Stomach (tissue), 9 donors: Measurements from ENCODE around the gene PEAK1. TPM values are rescaled to one million over a fixed set of nuclear protein-coding genes. Genes with fewer than 3 reads are reported as not detected.

ENCODE experiments used
- DNase-seq, 2 donors: peaks; one replicate each; pipeline versions ENCODE4 v3.0.0 to v3.0.0-alpha.2; 2013 to 2019
- H3K27ac ChIP-seq, 5 donors: fragments of 200-600 bp in 4 of 5; sonication (generic) in 4 of 5; one replicate each; pipeline ENCODE4 v1.5.1; 2013 to 2019; ENCODE audit warnings: mild to moderate bottlenecking in 1 of 5, moderate library complexity in 1 of 5
- H3K27me3 ChIP-seq, 3 donors: fragments of 200-600 bp; sonication (generic); one replicate each; pipeline ENCODE4 v1.5.1; 2017 to 2019; ENCODE audit warnings: mixed run types in 1 of 3
- H3K36me3 ChIP-seq, 4 donors: fragments of 200-600 bp; sonication (generic); 1 replicate in 3 of 4; 2 replicates in 1 of 4; pipeline ENCODE4 v1.5.1; 2016 to 2019
- H3K4me1 ChIP-seq, 4 donors: fragments of 200-600 bp; sonication (generic); one replicate each; pipeline ENCODE4 v1.5.1; 2016 to 2019
- H3K4me3 ChIP-seq, 4 donors: fragments of 200-600 bp; sonication (generic) in 3 of 4; one replicate each; pipeline ENCODE4 v1.5.1; 2016 to 2019; ENCODE audit warnings: mild to moderate bottlenecking in 1 of 4
- H3K9me3 ChIP-seq, 4 donors: fragments of 200-600 bp; sonication (generic); one replicate each; pipeline ENCODE4 v1.5.1; 2016 to 2019
- CTCF ChIP-seq, 7 experiments: fragments of 450-650 bp in 4 of 7; fragments of 200-600 bp in 3 of 7; sonication (generic) in 3 of 7; IDR thresholded peaks; one replicate each; pipeline ENCODE4 v1.5.1; 2016 to 2019; ENCODE audit warnings: antibody characterized with exemption in 7 of 7, control low read depth in 2 of 7, mild to moderate bottlenecking in 1 of 7
- EP300 ChIP-seq: sonication (generic); formaldehyde crosslinking; IDR thresholded peaks from one replicate; pipeline ENCODE4 v1.6.1; 2017; ENCODE audit warnings: antibody characterized with exemption
- POLR2A ChIP-seq, 4 donors: fragments of 450-650 bp; IDR thresholded peaks; one replicate each; pipeline ENCODE4 v1.6.1; 2016; ENCODE audit warnings: antibody characterized with exemption in 4 of 4, control low read depth in 2 of 4, mild to moderate bottlenecking in 1 of 4, moderate library complexity in 1 of 4
- POLR2AphosphoS5 ChIP-seq, 3 donors: sonication (generic); formaldehyde crosslinking; IDR thresholded peaks; one replicate each; pipeline ENCODE4 v1.6.1; 2016; ENCODE audit warnings: antibody characterized with exemption in 3 of 3
- WGBS, 5 donors: extraction: QIAGEN DNeasy Blood & Tissue Kit in 3 of 5; methylation state at CpG; one replicate each; pipeline versions ENCODE4 v1.1.5 to v1.1.7; 2013 to 2018; 5-methylcytosine and 5-hydroxymethylcytosine counted together
- intact Hi-C: fragments of 100-400 bp; cut with DNase I; formaldehyde crosslinking; loops from one replicate; pipeline ENCODE4 v1.15.1; 2023; ENCODE audit warnings: low total_unique reads
- polyA plus RNA-seq, 3 donors: library from polyadenylated mRNA; stranded (reverse); fragments of 200-250 nt; gene quantifications; one replicate each; pipeline ENCODE4 v1.2.3, GENCODE V29; 2013
- total RNA-seq, 5 donors: library from RNA; depleted of rRNA; stranded (reverse); fragments of >200 nt; gene quantifications; one replicate each; pipeline versions ENCODE4 v1.1.0 to v1.2.3, GENCODE V29; 2014 to 2016
- donor health status: healthy with polysubstance abuse.
- donor health status: Bipolar disorder and iron deficiency.
- donor health status: healthy.

The PEAK1 gene
- total and polyA plus RNA-seq, 8 donors = 1.7 to 72.5 (median 19.4) TPM

DNA sequence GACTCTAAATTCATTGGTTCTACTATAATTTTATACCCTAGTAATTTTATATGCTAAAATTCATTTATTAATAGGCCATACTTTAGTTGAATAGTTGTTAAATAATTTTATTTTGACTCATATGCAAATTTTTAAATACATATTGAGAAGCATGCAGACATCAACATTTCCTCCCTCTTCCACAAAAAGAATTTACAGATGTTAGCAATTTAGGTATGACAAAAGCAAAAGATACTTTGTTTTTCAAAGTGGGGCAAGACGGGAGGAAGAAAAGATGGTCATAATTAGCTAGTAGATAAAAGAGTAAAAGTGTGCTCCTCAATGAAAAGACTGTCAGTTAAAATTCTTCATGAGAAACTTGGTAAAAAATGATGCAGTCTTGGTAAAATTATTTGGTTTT lies 200.1 kb downstream of the PEAK1 start:
- intact Hi-C loops = no loop called here
- H3K27me3 ChIP-seq = no peaks in the 10 kb centered on the region
- no peaks in the 10 kb centered on the region for H3K36me3 ChIP-seq
- no peak for TF ChIP-seq CTCF (IDR thresholded peaks at IDR 0.05)
- TF ChIP-seq POLR2AphosphoS5 (IDR thresholded peaks at IDR 0.05) = no peak
- TF ChIP-seq POLR2A (IDR thresholded peaks at IDR 0.05) = no peak
- no peak for TF ChIP-seq EP300
- DNase-seq = no peak
- H3K9me3 ChIP-seq = no peaks in the 10 kb centered on the region
- H3K4me1 ChIP-seq = peaks cover 0 to 7% (median 3%) of the 10 kb centered on the region in 4 donors
- WGBS, 5 donors = 79 to 98% (median 96%) methylated on average over 1 of the region's 1 CpG
- H3K27ac ChIP-seq = no peak overlapping the region
- no peak overlapping the region for H3K4me3 ChIP-seq

DNA sequence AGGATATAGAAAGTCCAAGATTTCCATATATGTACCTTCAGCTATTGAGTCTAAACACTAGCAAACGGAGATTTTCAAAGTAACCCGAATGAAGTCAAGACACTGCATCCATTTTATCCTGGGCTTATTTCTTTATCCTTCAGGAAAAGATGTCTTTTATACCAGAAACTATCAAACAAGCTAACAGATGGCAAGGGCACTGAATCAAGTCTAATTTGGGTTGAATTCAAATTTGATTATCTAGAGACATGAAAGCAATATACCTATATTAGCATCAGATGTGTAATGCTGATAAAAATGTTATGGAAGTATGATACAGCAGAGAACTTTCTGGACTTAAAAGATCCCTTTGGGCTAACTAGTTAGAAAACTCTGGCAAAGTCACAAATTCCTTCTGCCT lies 210.7 kb downstream of the PEAK1 start:
- Histone ChIP-seq H3K4me1 (no peaks in the 10 kb centered on the region), H3K9me3 (no peaks in the 10 kb centered on the region), H3K27ac (no peak overlapping the region), H3K4me3 (no peak overlapping the region), H3K36me3 (peaks cover 0 to 5% (median 0%) of the 10 kb centered on the region in 4 donors), H3K27me3 (no peaks in the 10 kb centered on the region)
- intact Hi-C loops = no loop called here
- 90 to 94% (median 93%) methylated on average over 2 of the region's 2 CpGs for WGBS, 5 donors
- TF ChIP-seq POLR2AphosphoS5 (IDR thresholded peaks at IDR 0.05) (no peak), CTCF (IDR thresholded peaks at IDR 0.05) (no peak), POLR2A (IDR thresholded peaks at IDR 0.05) (no peak), EP300 (no peak)
- no peak for DNase-seq

DNA sequence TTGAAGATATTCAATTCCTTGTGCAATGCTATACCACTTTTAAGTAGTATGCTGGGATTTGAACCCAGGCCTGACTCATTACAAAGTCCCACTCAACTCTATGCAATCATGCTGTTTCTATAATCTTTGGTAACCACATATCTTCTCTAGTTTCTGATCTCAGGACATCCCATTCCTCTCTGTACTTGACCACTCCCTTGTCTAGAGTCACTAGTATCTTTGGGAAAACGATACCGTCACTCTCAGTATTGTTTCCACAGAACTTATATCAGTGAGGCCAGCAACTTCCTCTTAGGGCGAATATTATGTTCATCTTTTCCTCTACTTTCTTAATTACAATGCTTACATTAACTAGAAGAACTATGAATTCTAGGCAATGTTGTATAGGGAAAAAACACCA lies 211.7 kb downstream of the PEAK1 start:
- DNase-seq = no peak
- Histone ChIP-seq H3K27me3 (no peaks in the 10 kb centered on the region), H3K4me1 (no peaks in the 10 kb centered on the region), H3K9me3 (no peaks in the 10 kb centered on the region), H3K27ac (no peak overlapping the region), H3K4me3 (no peak overlapping the region), H3K36me3 (peaks cover 0 to 5% (median 0%) of the 10 kb centered on the region in 4 donors)
- intact Hi-C loops = no loop called here
- TF ChIP-seq CTCF (IDR thresholded peaks at IDR 0.05) (no peak), EP300 (no peak), POLR2A (IDR thresholded peaks at IDR 0.05) (no peak), POLR2AphosphoS5 (IDR thresholded peaks at IDR 0.05) (no peak)
- 78 to 90% (median 87%) methylated on average over 3 of the region's 3 CpGs for WGBS, 5 donors

DNA sequence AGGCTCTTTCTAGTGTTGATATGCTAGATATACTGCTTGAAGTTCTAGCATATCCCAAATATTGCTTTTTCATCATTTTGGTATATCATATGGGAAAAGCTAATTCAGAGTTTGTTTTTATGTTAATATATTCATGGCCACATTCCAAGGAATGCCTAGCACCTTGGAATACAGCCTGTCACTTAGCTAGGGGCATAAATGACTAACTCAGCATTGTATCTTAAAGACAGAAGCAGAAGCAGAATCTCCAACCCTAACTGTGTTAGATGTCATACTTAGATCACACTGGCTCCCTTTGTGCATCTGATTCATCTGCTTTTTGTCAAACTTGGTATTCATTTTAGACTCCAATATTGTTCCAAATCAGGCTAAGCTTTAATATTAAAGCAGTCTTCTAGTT lies 218.2 kb downstream of the PEAK1 start:
- Histone ChIP-seq H3K36me3 (peaks cover 0 to 22% (median 19%) of the 10 kb centered on the region in 4 donors), H3K4me1 (no peaks in the 10 kb centered on the region), H3K9me3 (peaks cover 0 to 11% (median 9%) of the 10 kb centered on the region in 4 donors), H3K4me3 (no peak overlapping the region), H3K27me3 (no peaks in the 10 kb centered on the region), H3K27ac (no peak overlapping the region)
- intact Hi-C loops = no loop called here
- no peak for TF ChIP-seq CTCF (IDR thresholded peaks at IDR 0.05)
- no peak for TF ChIP-seq EP300
- no peak for TF ChIP-seq POLR2A (IDR thresholded peaks at IDR 0.05)
- TF ChIP-seq POLR2AphosphoS5 (IDR thresholded peaks at IDR 0.05) = no peak
- DNase-seq = no peak
